ENCODE data around the gene PLAGL2.

Gene PLAGL2

DNA sequence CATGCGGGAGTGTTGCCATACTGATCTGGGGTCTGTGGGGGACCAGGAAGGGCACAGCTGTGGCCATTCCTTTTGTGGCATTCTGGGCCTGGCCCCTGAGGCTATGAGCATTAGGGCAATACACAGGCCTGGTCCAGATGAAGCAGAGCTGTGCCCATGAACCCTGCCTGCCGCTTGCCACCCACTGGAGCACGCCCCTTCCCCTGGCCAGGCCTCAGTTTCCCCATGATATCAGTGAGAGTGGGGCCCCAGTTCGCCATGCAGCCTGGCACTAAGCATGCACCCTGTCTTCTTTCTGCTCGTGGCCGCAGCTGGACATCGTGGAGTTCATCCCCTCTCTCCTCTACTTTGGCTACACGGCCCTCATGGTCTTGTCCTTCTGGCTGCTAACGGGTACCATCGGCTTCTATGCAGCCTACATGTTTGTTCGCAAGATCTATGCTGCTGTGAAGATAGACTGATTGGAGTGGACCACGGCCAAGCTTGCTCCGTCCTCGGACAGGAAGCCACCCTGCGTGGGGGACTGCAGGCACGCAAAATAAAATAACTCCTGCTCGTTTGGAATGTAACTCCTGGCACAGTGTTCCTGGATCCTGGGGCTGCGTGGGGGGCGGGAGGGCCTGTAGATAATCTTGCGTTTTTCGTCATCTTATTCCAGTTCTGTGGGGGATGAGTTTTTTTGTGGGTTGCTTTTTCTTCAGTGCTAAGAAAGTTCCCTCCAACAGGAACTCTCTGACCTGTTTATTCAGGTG is 42.4 kb downstream of the PLAGL2 start:
- no peak for DNase-seq (ENCODE audit: extremely low read depth, low read depth)
- H3K4me3 ChIP-seq (replicated peaks; ENCODE audit: low read depth, low read length) = no peak overlapping the region
- no peak for TF ChIP-seq CTCF (IDR thresholded peaks at IDR 0.05; ENCODE audit: low read depth, low read length, missing control alignments)

DNA sequence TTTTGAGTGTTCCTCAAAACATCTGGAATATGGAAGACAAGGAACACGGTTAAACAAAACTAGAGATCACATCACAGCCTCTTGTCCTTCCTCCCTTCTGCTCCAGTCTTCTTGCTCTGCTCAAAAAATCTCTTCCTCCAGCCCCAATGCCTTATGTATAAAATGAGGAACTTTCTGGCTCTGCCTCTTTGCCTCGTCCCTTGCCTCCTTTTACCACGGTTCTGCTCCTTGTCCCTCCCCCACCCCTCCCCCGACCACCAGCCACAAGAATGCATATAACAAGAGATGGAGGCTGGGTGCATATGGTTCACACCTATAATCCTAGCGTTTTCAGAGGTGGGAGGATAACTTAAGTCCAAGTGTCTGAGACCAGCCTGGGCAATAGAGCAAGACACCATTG is 43.6 kb downstream of the PLAGL2 start:
- no peak for DNase-seq (ENCODE audit: extremely low read depth, low read depth)

DNA sequence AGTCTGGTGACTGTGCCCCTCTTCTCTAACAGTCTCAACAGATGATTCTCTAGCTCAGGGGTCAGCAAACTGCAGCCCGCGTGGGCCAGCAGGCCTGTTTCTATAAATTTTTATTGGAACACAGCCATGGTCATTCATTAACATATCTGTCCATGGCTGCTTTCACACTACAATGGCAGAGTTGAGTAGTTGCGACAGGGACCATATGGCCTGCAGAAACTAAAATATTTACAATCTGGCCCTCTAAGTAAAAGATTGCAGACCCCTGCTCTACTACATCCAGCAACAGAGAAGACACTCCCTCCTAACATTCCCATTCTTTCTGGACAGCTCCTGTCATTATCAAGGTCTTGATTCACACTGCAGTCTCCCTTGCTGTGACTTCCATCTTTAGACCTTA is 45.2 kb downstream of the PLAGL2 start:
- no peak for TF ChIP-seq CTCF (IDR thresholded peaks at IDR 0.05; ENCODE audit: low read depth, low read length, missing control alignments)
- no peak overlapping the region for H3K4me3 ChIP-seq (replicated peaks; ENCODE audit: low read depth, low read length)
- DNase-seq (ENCODE audit: extremely low read depth, low read depth) = no peak

More for the DNA sequence above, 43.6 kb downstream of the PLAGL2 start:
- no peak overlapping the region for H3K4me3 ChIP-seq (replicated peaks; ENCODE audit: low read depth, low read length)
- no peak for TF ChIP-seq CTCF (IDR thresholded peaks at IDR 0.05; ENCODE audit: low read depth, low read length, missing control alignments)

DNA sequence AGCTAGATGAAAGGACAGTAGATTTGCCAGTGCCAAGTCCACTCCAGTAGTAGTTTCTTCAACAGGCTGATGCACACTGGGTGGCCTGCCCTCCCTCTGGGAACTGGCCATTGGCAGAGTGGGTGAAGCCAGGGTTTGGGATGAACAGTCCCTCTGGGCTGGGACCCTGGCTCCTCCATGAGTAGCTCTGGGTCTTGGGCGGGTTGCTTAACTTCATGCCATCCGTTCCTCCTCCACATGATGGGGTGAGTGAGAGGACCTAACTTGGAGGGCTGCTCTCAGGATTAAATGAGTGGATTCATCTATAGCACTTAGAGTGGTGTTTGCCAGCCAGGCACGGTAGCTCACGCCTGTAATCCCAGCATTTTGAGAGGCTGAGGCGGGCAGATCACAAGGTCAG is 47.2 kb downstream of the PLAGL2 start:
- H3K4me3 ChIP-seq (replicated peaks; ENCODE audit: low read depth, low read length) = no peak overlapping the region
- TF ChIP-seq CTCF (IDR thresholded peaks at IDR 0.05; ENCODE audit: low read depth, low read length, missing control alignments) = no peak
- no peak for DNase-seq (ENCODE audit: extremely low read depth, low read depth)

GRCh38 chr20:32159766-32160221 is 47.7 kb downstream of the PLAGL2 start:
- no peak for TF ChIP-seq CTCF (IDR thresholded peaks at IDR 0.05; ENCODE audit: low read depth, low read length, missing control alignments)
- no peak overlapping the region for H3K4me3 ChIP-seq (replicated peaks; ENCODE audit: low read depth, low read length)
- DNase-seq (ENCODE audit: extremely low read depth, low read depth) = no peak

GRCh38 chr20:32158943-32159660 is 48.4 kb downstream of the PLAGL2 start:
- no peak for DNase-seq (ENCODE audit: extremely low read depth, low read depth)
- no peak overlapping the region for H3K4me3 ChIP-seq (replicated peaks; ENCODE audit: low read depth, low read length)
- TF ChIP-seq CTCF (IDR thresholded peaks at IDR 0.05; ENCODE audit: low read depth, low read length, missing control alignments) = no peak

Data from HFF-Myc (cell line).